HG02943 (cell line): ENCODE results near the gene ARL14.
"Not testable (repeated sequence)": the region's sequence is repeated elsewhere in the genome, so short reads cannot be mapped to it uniquely, and the experiment has no call there.

Source experiments
- ATAC-seq: cut with Tn5 transposase; IDR thresholded peaks from one replicate; pipeline ENCODE4 v1.9.1; 2021; ENCODE audit warnings: mild to moderate bottlenecking, low read depth, moderate library complexity; ENCODE audit not compliant: unreplicated experiment

Gene ARL14

GRCh38 chr3:160675566-160676124 lies 1.3 kb upstream of the ARL14 start:
- ATAC-seq: no peak

DNA sequence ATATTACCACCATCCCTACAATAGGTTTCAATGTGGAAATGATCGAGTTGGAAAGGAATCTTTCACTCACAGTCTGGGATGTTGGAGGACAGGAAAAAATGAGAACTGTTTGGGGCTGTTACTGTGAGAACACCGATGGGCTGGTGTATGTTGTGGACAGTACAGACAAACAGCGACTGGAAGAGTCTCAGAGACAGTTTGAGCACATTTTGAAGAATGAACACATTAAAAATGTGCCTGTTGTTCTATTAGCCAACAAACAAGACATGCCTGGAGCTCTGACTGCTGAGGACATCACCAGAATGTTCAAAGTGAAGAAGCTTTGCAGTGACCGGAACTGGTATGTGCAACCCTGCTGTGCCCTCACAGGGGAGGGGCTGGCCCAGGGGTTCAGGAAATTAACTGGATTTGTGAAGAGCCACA lies 510 bp downstream of the ARL14 start:
- no peak for ATAC-seq

DNA sequence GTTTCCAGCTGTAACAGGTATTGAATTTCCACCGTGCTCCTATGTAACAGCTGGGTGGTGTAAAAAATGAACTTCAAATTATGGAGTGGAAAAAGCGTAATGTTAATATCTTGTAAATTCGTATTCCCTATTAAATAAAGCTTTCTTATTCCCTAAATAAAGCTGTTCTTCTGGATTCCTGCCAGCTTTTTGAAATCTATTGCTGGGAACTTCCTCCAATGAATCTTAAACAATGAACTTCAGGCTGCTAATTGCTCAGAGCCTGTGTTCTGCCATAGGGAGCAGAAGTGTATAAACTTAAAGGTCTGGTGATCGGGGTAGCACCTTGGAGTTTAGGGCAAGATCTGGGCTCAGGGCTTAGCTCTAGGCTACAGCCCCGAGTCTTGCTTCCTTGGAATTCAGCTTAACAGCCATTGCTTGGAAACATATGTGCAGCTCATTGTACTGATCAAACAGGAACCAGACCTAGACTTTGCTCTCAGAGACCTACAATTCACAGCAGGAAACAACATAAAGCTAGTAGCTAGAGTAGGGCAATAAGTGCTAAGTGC lies 1.4 kb downstream of the ARL14 start:
- no peak for ATAC-seq

DNA sequence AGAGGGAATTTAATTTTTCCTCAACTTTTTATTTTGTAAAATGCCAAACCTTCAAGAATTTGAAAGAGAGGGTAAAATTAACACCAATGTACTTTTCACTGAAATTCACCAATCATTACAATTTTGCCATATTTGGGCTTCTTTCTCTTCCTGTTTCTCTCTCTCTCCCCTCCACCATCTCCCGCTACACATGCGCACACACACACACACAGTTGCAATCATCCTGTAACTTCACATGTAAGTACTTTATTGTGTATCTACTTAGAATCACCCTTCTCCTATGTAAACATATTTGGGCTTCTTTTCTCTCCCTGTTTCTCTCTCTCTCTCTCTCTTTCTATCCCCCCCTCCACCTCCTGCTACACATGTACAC lies 7.4 kb downstream of the ARL14 start:
- ATAC-seq: no peak

DNA sequence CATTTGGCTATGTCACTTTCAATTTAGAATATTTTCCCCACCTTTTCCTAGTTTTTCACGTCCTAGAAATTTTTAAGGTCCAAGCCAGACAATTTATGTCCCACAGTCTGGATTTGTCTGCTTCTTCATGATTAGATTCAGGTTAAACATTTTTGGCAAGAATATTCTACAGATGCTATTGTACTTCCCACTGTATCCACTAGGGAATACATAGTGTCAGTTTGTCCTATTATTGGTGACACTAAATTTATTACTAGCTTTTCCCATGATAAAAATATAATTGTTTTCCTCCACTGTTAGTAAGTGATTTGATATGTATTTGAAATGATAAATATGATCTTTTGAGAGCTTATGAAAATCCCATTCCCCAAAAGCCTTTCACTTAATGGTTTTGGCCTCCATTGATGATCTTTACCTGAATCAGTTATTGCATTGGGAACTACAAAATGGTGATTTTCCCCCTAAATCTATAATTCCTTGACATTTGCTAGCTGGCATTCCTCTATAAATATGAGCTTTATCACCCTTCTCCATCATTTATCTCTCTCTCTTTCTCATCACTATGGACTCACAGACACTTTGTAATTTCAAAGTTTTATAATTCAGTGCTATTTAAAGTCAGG lies 8.3 kb downstream of the ARL14 start:
- no peak for ATAC-seq

DNA sequence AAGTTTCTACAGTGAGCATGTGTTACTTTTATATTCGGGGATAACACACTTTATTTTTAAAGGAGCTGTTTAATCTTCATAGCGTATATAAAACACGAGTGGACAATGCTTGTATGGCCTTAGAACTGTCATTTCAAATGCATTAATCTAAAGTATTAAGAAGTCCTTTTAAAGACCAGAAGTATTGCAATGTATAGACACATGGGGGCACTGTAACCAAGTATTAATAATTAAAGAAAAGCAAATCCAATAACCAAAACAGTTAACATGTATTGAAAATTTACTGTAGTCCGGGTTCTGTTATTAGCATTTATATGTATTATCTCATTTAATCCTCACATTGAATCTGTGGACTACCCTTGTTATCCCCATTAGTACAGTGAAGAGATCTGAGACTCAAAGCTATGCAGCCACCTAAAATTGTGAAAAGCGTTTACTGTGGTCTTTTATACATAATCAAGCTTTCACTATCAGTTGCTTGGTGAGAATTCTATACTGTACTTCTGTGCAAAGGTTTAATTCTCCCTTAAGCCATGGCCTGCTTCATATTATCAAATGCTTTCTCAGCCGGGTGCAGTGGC lies 10.1 kb downstream of the ARL14 start:
- ATAC-seq: no peak

GRCh38 chr3:160691151-160691550 lies 14.2 kb downstream of the ARL14 start:
- ATAC-seq: no peak

DNA sequence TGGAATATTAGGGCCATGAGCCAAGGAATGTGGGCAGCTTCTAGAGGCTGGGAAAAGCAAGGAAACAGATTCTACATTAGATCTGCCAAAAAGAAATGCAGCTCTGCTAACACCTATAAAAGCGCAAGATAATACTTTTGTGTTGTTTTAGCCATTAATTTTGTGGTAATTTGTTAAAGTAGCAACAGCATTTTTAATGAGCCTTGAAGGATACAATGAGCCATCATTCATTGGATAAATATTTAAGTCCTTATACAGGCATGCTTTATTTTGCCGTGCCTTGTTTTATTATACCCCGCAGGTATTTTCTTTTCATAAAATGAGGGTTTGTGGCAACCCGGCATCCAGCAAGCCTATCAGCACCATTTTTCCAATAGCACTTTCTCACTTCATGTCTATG lies 15.0 kb downstream of the ARL14 start:
- no peak for ATAC-seq

- no peak for ATAC-seq
Measured at GRCh38 chr3:160693191-160693590, 16.2 kb downstream of the ARL14 start.

DNA sequence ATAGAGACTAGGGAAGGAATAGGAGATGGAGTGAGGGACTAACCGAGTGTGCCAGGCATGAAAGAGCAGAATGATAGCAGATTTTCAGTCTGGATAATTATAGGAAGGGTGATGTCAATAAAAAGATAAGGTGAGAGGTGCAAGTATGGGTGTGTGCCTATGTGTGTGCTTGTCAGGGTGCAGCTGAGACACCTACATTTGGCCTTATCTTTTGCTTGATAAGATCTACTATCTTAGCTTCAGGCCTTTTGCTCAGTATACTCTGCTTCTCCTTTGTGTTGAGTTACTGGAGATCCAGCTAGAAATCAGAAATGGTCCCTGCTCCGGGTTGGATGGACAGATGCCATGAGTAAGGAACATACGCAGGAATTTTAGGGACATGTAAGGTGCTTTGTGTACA lies 17.4 kb downstream of the ARL14 start:
- no peak for ATAC-seq

DNA sequence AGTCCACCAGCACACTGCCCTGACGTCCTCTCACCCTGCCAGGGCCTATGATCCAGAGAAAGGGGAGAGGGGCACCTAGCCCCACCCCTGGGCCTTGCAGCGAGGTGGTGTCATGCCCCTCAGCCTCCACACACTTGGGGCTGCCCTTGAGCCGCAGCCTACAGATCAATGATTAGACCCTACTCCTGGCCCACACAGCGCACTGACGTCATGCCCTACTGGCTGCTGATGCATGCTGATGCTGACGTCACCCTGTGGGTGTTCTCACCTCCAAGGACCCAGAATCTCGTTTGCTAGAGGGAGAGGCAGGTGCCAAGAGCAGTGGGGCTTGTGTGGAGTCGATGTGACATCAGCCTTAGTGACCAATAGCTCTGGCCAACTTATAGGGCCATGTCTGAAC lies 18.0 kb downstream of the ARL14 start:
- no peak for ATAC-seq

GRCh38 chr3:160695915-160696327 lies 19.0 kb downstream of the ARL14 start:
- no peak for ATAC-seq

GRCh38 chr3:160697637-160698380 lies 20.8 kb downstream of the ARL14 start:
- ATAC-seq: no peak

DNA sequence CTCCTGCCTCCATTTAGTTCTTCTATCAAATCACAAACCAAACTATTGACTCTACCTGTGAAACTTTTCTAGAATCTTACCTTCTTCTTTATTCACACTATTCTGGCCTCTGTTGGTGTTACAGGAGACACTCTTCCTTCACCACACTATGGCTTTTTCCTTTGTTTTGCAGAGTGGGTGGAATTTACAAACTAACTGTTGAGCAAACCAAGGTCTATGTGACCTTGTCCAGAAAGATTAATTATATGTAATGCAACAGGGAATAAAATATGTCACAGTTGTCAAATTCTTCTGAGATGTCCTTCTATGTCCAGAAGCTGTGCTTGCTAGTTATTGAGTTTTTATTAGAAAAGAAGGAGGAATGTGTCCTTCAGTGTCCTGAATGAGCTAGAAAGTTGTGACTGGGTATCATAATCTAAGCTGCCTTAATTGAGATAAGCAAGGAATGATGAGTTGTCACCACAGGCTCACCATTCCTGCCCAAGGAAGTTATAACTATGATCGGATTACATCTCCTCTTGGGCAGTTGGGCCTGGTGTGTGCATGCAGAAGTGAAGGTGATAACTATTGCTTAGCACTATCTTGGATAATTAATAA lies 21.7 kb downstream of the ARL14 start:
- no peak for ATAC-seq

DNA sequence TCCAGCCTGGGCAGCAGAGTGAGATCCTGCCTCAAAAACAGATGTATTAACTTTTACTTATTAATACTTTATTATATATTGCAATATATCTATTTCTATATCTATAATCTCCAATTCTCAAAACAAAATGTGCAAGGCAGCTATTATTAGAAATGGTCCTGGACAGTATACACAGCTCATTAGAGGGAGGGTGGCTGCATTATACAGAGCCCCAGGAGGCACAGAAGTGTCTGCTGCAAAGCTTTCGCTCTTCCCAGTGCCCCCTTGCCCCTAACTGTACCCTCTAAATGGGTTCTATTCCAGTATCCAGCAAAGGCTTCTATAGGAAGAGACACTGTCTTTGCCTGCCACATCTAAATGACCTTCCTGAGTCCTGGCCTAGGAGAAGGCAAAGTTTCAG lies 24.5 kb downstream of the ARL14 start:
- no peak for ATAC-seq

DNA sequence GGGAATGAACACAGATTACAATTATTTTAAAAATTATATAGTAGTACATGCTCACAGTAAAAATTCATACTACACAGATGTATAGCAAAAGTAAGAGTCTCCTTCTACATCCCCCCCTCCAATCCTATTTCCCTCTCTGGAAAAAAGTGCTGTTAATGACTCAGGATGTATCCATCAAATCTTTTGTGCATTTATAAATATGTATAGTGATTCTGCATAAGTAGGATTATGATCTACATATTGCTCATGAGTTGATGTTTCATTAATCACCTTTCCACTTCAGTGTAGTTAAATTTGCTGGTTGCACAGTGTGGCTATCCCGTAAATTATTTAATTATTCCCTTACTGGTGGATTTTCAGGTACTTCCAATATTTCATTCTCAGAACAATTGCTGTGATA lies 25.3 kb downstream of the ARL14 start:
- ATAC-seq: no peak

DNA sequence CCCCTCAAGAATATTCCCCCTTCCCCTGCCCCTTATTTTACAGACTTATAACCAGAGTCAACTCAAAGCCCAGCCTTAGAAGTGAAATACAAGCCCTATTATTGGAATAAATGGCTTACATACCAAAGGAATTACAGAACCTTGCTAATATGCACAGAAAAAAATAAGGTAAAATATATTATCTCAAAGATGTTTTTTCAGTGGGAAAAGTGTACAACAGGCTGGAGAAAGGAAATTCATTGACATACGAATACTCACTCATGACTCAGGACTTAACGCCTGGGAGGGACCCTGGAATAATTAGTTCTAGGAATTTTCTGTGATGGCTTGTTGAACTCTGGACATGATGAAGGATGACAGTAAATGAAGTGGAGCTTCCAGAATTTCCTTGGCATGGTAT lies 27.0 kb downstream of the ARL14 start:
- ATAC-seq: no peak

GRCh38 chr3:160707187-160707794 lies 30.3 kb downstream of the ARL14 start:
- no peak for ATAC-seq

DNA sequence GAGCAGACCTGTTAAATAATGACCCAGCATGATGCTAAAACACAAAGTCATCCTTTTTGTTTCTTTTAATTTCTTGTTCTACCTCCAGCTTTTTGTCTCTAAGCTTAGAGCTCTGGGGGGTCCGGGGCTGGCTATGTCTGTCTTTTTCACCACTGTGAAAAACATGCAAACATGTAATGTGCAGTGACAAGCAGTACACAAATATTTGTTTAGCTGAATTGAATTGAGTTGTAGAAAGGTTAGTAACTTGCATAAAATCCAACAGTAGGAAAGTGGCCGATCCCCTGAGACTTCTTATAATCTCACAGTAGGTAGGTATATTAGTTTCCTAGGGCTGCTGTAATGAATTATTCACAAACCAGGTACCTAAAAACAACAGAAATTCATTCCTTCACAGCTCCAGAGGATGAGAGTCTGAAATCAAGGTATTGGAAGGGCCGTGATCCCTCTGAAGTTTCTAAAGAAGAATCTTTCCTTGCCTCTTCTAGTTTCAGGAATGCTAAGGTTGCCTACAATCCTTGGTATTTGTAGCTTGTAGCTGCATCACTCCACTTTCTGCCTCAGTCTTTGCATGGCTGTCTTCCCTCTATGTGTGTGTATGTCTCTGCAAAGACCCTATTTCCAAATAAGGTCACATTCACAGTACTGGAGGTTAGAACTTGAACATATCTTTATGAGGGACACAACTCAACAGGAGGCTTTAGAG lies 32.7 kb downstream of the ARL14 start:
- ATAC-seq: no peak

DNA sequence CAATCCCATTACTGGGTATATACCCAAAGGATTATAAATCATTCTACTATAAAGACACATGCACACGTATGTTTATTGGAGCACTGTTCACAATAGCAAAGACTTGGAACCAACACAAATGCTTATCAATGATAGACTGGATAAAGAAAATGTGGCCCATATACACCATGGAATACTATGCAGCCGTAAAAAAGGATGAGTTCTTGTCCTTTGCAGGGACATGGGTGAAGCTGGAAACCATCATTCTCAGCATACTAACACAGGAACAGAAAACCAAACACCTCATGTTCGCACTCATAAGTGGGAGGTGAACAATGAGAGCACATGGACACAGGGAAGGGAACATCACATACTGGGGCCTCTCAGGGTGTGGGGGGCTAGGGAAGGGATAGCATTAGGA lies 36.2 kb downstream of the ARL14 start:
- not testable (repeated sequence) for ATAC-seq
